Gastrocnemius medialis (tissue), 4 donors: ENCODE measurements around the gene LIN7A.

ENCODE experiments used
- POLR2A ChIP-seq, 2 donors: fragments of 450-650 bp; IDR thresholded peaks; one replicate each; pipeline ENCODE4 v1.6.1; 2017; ENCODE audit warnings: antibody characterized with exemption in 2 of 2, mild to moderate bottlenecking in 2 of 2, moderate library complexity in 2 of 2
- TF ChIP-seq, protein P1 (sequence below), 5 experiments: fragments of 450-650 bp in 3 of 5; fragments of 200-600 bp in 2 of 5; sonication (generic) in 2 of 5; IDR thresholded peaks in 4 of 5; conservative IDR thresholded peaks in 1 of 5; 1 replicate in 4 of 5; 2 replicates in 1 of 5; pipeline ENCODE4 v1.5.1; 2016 to 2019; ENCODE audit warnings: antibody characterized with exemption in 5 of 5, mild to moderate bottlenecking in 3 of 5, moderate library complexity in 3 of 5

DNA sequence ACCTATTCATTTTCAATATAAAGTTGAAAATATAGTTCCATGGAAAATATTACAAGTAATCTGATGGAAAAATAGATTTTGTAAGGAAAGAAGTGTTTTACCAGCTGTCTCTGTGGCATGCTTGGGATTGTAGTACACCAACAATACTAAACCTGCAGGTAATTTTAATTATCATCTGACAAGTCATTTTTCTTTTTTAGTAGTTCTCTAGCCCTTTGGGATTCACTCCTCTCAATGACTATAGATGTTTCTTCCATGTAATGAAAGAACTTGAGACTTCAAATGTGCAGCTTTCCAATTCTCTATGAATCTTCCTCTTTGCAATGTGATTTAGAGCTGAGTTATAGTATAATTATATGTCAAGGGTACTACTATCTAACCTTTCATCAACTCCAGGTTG is 14.7 kb upstream of the LIN7A start:
- TF ChIP-seq, protein P1, sequence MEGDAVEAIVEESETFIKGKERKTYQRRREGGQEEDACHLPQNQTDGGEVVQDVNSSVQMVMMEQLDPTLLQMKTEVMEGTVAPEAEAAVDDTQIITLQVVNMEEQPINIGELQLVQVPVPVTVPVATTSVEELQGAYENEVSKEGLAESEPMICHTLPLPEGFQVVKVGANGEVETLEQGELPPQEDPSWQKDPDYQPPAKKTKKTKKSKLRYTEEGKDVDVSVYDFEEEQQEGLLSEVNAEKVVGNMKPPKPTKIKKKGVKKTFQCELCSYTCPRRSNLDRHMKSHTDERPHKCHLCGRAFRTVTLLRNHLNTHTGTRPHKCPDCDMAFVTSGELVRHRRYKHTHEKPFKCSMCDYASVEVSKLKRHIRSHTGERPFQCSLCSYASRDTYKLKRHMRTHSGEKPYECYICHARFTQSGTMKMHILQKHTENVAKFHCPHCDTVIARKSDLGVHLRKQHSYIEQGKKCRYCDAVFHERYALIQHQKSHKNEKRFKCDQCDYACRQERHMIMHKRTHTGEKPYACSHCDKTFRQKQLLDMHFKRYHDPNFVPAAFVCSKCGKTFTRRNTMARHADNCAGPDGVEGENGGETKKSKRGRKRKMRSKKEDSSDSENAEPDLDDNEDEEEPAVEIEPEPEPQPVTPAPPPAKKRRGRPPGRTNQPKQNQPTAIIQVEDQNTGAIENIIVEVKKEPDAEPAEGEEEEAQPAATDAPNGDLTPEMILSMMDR (IDR thresholded peaks at IDR 0.05 in 4 of 5, conservative IDR thresholded peaks at IDR 0.05 in 1 of 5): no peak
- no peak for TF ChIP-seq POLR2A (IDR thresholded peaks at IDR 0.05)
